NT2/D1 (cell line): ENCODE measurements around the gene AGPS.

Source experiments
- SUZ12 ChIP-seq: IDR thresholded peaks from 2 replicates; pipeline ENCODE4 v1.6.1; 2011; ENCODE audit not compliant: insufficient read length, insufficient read depth; ENCODE audit errors: extremely low read depth
- YY1 ChIP-seq: IDR thresholded peaks from 2 replicates; pipeline ENCODE4 v1.6.1; 2011; ENCODE audit not compliant: insufficient read length, insufficient read depth

GRCh38 chr2:177429688-177430325 is 37.2 kb downstream of the AGPS start:
- no peak for TF ChIP-seq SUZ12
- no peak for TF ChIP-seq YY1
